GM18505 (cell line): ENCODE measurements around the gene FOXO6.

Experiments
- ATAC-seq: cut with Tn5 transposase; IDR thresholded peaks from one replicate; pipeline ENCODE4 v1.9.1; 2021; ENCODE audit not compliant: unreplicated experiment
- POLR2A ChIP-seq: IDR thresholded peaks from 4 replicates; pipeline ENCODE4 v1.6.1; 2011; ENCODE audit warnings: borderline replicate concordance; ENCODE audit not compliant: insufficient read depth, insufficient read length; ENCODE audit errors: extremely low read depth

FOXO6 gene

GRCh38 chr1:41382480-41383090, 21.4 kb downstream of the FOXO6 start:
- TF ChIP-seq POLR2A: no peak
- no peak for ATAC-seq

DNA sequence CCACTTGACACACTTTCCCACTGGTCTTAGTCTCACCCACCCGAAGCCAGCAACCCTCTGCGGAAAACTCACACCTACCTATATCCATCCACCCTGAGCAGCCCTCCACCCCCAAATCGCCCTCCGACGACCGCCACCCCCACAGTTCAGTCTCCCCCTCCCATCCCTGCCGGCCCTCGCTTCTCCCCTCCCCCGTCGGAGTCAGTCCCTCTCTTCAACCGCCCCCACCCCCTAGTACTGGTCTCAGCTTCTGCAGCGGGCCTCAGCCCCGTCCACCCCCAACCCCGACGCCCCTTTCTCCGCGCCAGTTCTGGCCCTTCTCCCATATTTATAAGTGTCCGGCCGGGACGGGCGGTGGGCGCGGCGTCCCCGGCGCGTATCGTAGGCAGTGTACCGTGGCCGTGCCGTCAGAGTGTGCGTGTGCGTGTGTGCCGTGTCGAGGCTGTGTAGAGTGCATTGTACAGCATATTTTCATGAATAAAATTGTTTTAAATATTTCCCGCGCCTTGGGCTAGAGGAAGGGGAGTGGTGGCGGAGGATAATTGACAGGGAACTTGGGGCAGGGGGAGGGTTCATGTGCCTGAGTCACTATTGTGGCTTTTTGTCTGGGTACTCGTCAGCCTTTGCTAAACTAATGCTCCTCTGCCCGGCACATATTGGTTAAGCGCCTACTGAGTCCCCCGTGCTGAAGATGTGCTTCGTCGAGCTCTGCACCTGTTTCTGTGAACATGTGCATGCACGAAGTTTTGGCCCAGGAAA, 22.0 kb downstream of the FOXO6 start:
- no peak for TF ChIP-seq POLR2A
- ATAC-seq: no peak

DNA sequence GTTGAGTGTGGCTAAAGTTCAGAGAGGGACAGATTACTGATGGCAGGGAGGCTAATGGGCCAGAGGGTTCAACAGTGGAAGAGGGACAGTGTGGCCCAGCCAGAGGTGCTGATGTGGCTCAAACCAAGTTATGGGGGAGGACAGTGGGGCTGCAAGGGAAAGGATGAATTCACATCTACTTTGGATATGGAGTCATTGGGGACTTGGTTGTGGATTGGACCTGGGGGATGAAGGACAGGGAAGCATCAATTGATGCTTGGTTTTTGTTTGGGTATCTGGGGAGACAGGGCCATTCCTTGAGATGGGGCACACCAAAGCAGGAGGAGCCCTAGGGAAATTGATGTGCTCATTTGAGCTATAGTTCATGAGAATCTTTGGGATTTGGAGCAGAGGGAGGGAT, 23.3 kb downstream of the FOXO6 start:
- no peak for TF ChIP-seq POLR2A
- no peak for ATAC-seq

DNA sequence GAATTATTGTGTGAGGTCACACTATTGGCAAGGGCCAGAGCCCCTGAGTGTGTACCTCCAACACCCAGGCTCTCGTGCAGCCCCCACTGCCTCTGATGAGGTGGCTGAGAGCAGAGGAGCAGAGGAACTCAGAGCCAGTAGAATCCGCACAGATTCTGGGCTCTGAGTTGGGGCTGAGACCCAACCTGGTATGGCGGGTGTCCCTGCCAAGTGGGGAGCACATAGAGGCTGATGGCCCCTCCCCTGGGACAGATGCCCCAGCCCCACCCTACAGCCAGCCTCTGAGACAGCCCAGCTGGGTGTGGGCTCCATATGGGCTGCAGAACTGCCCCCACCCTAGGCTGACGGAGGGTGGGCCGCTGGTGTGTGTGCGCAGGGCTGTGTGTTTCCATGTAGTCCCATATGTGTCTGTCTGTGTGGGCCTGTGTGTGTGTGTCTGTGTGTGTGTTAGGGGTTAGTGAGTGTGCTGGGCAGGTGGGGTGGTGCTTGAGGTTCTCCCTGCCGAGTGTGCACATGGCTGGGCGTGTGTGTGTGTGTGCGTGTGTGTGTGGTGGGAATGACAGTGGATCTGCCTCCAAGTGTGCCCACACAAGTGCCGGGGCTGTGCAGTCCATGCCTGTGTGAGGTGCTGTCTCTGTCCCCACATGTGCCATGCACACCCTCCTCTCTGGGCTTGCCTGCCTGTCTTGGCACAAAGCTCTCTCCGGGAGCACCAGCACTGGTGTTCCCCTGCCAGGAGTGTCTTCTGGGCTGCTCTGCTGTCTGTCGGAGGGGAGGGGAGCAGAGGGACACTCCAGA, 24.4 kb downstream of the FOXO6 start:
- no peak for TF ChIP-seq POLR2A
- ATAC-seq: no peak

DNA sequence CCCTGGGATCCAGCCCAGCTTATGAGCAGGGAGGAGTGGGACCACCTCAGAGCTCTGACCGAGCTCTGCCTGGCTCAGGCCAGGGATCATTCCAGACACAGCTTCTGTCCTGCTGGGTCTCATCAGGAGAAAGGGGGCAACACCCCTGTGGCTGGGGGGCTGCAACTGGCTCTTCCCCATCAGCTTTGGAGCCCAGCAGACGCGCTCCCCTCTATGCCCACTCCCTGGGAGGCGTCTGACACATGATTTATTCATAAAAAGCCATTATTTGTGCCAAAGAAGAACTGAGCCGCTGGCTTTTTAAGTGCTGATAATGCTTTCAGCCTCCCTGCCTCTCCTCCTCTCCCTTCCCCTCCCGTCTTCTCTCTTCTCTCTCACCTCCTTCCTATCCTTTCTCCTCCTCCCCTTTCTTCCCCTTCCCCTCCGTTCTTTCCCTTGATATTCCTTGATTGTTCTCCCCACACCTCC, 25.0 kb downstream of the FOXO6 start:
- TF ChIP-seq POLR2A: no peak
- ATAC-seq: no peak

DNA sequence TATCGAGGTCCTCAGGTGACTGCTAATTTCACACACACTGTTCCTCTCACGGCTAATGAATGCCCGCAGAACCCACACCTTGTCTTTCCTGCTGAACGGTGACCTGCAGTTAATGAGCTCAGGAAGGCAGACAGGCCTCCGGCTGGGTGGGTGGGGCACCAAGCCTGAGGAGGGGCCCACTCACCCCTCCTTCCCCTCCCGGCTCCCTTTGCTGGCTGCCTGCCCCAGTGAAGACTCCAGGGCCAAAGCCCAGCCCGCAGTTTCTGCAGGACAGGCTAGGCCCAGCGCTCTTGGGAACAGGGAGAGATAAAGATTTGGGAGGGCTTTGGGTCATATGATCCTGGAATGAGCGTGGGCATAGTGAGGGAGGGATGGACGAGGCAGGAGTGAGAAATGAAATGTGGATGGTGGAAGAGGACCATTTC, 26.4 kb downstream of the FOXO6 start:
- no peak for ATAC-seq
- no peak for TF ChIP-seq POLR2A

GRCh38 chr1:41388510-41388909, 27.3 kb downstream of the FOXO6 start:
- no peak for ATAC-seq
- no peak for TF ChIP-seq POLR2A

GRCh38 chr1:41389009-41389408, 27.8 kb downstream of the FOXO6 start:
- ATAC-seq: no peak
- no peak for TF ChIP-seq POLR2A

GRCh38 chr1:41390166-41390565, 28.9 kb downstream of the FOXO6 start:
- TF ChIP-seq POLR2A: no peak
- no peak for ATAC-seq

- no peak for ATAC-seq
- no peak for TF ChIP-seq POLR2A
These were observed 29.3 kb downstream of the FOXO6 start for GRCh38 chr1:41390573-41390972.

- no peak for TF ChIP-seq POLR2A
- ATAC-seq: no peak
These were observed 30.7 kb downstream of the FOXO6 start for GRCh38 chr1:41391834-41392527.

GRCh38 chr1:41392528-41392924, 31.3 kb downstream of the FOXO6 start:
- TF ChIP-seq POLR2A: no peak
- ATAC-seq: no peak
